WERI-Rb-1 (cell line): ENCODE data around the gene TRIM40.

ENCODE experiments used
- DNase-seq: peaks from one replicate; pipeline ENCODE4 v3.0.0-alpha.2; 2020
- H3K27ac ChIP-seq: fragments of 250-450 bp; sonication (Bioruptor Pico); 2 replicates; pipeline ENCODE4 v1.5.1; 2020; ENCODE audit warnings: mild to moderate bottlenecking, moderate library complexity
- H3K27me3 ChIP-seq: fragments of 250-450 bp; sonication (Bioruptor Pico); 2 replicates; pipeline ENCODE4 v1.5.1; 2021; ENCODE audit warnings: mild to moderate bottlenecking, low read depth, moderate library complexity; ENCODE audit not compliant: insufficient read depth, severe bottlenecking
- H3K36me3 ChIP-seq: fragments of 250-450 bp; sonication (Bioruptor Pico); 2 replicates; pipeline ENCODE4 v1.5.1; 2020; ENCODE audit warnings: mild to moderate bottlenecking, moderate library complexity
- H3K4me3 ChIP-seq: 2 replicates; pipeline ENCODE4 v1.5.1; 2011; ENCODE audit warnings: low read depth, mild to moderate bottlenecking, control low read depth, low read length
- H3K9me3 ChIP-seq: fragments of 250-450 bp; sonication (Bioruptor Pico); 2 replicates; pipeline ENCODE4 v1.5.1; 2021; ENCODE audit warnings: mild to moderate bottlenecking, moderate library complexity; ENCODE audit not compliant: severe bottlenecking
- TF ChIP-seq, protein P1 (sequence below): IDR thresholded peaks from 2 replicates; pipeline ENCODE4 v1.5.1; 2011; ENCODE audit warnings: low read depth, mild to moderate bottlenecking, control low read depth, inconsistent platforms, low read length

TRIM40 gene

DNA sequence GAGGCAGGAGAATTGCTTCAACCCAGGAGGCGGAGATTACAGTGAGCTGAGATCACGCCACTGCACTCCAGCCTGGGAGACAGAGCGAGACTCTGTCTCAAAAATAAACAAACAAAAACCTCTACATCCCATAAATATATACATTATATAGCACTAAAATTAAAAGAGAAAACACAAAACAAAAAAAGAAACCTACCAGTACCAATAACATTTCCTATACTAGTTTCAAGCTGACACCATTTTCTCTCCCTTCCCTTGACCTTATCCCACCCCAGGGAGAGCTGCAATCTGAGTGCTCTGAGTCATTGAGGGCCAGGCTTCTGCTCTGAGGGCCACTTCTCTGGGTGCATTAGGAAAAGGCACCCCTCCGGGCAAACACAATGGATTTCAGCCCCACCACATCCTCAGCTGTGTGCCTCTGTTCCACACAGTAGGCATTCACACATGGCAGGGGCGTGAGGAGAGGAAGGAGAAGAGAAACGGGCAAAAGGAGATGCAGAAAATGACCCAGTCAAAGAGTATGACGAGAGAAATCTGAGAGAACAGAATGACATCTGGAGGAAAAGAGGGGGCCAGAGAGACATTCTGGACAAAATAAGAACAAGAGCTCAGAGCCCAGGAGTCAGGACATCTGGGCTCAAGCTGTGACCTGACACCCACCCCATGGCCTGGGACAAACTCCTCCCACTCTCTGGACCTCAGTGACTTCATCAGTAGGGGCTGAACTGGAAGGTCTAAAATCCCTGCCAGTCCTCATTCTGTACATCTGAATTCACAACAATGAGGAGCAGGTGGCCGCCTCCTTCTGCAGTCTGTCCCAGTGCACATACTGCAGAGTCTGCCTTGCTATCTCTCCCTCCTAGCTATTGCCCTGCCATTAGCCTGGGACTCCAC, 59.1 kb downstream of the TRIM40 start:
- Histone ChIP-seq H3K27ac (no peak overlapping the region), H3K4me3 (no peak overlapping the region), H3K36me3 (peaks cover 86% of the 10 kb centered on the region), H3K27me3 (no peaks in the 10 kb centered on the region), H3K9me3 (no peaks in the 10 kb centered on the region)
- TF ChIP-seq, protein P1, sequence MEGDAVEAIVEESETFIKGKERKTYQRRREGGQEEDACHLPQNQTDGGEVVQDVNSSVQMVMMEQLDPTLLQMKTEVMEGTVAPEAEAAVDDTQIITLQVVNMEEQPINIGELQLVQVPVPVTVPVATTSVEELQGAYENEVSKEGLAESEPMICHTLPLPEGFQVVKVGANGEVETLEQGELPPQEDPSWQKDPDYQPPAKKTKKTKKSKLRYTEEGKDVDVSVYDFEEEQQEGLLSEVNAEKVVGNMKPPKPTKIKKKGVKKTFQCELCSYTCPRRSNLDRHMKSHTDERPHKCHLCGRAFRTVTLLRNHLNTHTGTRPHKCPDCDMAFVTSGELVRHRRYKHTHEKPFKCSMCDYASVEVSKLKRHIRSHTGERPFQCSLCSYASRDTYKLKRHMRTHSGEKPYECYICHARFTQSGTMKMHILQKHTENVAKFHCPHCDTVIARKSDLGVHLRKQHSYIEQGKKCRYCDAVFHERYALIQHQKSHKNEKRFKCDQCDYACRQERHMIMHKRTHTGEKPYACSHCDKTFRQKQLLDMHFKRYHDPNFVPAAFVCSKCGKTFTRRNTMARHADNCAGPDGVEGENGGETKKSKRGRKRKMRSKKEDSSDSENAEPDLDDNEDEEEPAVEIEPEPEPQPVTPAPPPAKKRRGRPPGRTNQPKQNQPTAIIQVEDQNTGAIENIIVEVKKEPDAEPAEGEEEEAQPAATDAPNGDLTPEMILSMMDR = no peak
- no peak for DNase-seq

DNA sequence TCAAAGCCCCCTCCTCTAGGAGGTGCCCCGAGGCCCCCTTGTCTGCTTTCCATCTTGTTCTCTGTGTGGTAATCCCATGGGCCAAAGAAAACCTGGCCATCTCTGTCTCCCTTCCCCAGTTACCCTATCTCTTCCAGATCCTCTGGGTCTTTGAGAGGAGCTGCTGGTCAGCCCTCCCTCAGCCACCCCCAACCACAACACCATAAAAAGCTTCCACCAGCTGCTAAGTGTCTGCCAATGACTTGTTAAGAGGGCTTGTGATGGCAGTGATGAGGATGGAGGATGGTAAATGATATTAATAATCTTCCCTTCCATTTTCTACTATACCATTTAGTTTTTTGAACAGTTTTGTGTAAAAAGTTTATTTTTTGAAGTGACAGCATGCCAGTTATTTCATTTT, 60.0 kb downstream of the TRIM40 start:
- H3K4me3 ChIP-seq = no peak overlapping the region
- peaks cover 86% of the 10 kb centered on the region for H3K36me3 ChIP-seq
- no peaks in the 10 kb centered on the region for H3K9me3 ChIP-seq
- no peak overlapping the region for H3K27ac ChIP-seq
- no peak for DNase-seq
- H3K27me3 ChIP-seq = no peaks in the 10 kb centered on the region
- TF ChIP-seq, protein P1 = no peak

DNA sequence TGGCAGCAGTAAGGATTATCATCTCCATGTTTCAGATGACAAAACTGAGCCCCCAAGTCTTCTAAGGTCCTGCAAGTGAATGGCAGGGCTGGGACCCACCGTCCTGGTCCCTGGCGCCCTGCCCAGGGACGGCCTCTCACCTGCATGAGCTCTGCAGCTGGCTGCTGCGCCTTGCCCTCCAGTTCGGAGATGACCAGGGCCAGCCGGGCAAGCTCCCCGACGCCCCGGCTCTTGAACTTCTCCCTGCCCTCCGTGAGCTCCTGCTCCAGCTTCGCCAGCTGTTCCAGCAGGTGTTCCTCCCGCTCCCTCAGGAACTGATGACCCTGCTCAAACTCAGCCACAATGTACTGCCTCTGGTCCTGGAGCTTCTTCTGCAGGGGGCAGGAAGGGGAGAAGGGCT, 60.4 kb downstream of the TRIM40 start:
- Histone ChIP-seq H3K9me3 (no peaks in the 10 kb centered on the region), H3K4me3 (no peak overlapping the region), H3K27me3 (no peaks in the 10 kb centered on the region), H3K27ac (no peak overlapping the region), H3K36me3 (peaks cover 86% of the 10 kb centered on the region)
- DNase-seq = no peak
- TF ChIP-seq, protein P1 = no peak
